ENCODE data around the gene MIF.

DNA sequence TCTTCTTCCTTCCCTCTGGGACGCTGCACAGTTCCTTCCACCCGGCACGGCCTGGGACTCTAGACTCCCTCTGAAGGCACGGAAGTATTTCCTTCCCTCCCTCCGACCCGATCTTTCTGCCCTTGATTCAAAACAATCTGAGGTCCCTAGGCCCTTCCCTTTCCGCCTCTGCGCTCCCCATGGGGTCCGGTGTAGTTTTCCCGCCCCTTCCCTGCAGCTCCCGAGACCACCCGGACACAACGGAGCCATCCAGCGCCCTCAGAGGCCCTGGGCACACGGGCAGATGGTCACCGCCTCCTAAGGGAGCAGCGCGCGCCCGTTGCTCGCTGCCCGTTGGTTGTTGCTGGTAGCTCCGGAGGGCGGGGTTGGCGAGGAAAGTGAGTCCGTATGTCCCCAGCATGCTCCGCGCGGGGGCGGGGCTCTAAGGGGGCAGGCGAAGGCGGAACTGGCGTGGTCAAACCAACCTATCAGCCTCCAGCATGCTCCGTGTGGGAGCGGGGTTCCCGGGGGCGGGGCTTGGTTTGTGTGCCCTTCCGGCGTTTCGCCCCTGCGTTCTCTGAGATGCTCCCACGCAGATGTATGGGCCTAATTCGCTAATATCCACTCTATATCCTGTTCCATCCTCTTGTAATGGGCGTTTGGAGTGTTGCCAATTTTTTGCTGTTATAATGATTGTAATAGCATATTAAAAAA lies 19.6 kb downstream of the MIF start:
- TF ChIP-seq EZH2phosphoT487 (IDR thresholded peaks at IDR 0.05; ENCODE audit: insufficient read depth, low read depth) (no peak), EZH2 (IDR thresholded peaks at IDR 0.05; ENCODE audit: insufficient read depth, poor library complexity, severe bottlenecking) (no peak)

All from GM23248 (cell line).